Stimulated activated CD8-positive, alpha-beta memory T cell treated with anti-CD3 and anti-CD28 coated beads, Interleukin-4, amount 100 ng/mL, for 24 hours (primary cell): ENCODE results near the gene XRCC5.

Source experiments
- DNase-seq: peaks from one replicate; pipeline ENCODE4 v3.0.0-alpha.2; 2020; ENCODE audit warnings: low read depth

XRCC5 gene

DNA sequence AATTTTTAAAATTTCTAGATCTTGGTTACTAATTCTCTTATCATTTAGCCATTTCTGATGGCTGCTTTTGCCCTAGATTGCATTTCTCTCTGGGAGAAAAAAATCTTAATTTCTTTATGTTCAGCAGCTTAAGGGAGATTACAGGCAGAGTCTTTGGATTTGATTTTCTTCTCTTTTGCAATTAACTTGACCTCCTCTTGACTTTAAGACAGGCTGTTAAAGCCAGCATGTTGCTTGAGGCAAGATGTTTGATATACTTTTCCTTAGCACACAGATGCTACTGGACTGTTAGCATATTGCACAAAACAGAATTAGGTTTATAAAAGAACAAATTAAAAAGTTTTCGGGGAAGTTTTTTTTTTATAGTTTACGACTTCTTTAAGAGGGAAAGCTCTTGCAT, 50.0 kb downstream of the XRCC5 start:
- no peak for DNase-seq

DNA sequence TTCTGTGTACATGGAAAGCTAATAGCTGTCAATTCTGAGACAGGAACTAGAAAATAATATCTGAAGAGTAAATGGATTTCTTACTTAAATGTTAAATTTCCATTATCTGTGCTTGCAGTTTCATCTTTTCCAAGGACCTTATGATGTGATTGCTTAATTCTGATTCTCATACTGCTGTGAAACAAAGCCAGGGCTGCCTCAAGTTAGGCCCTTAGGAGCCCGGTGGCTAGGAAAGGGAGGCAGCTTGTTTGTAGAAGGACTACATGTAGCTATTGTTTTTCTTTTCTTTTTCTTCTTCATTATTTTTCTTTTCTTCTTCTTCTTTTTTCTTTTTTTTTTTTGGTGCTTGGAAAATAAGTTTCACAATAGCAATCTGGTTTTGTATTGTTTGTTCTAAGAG, 50.5 kb downstream of the XRCC5 start:
- no peak for DNase-seq

DNA sequence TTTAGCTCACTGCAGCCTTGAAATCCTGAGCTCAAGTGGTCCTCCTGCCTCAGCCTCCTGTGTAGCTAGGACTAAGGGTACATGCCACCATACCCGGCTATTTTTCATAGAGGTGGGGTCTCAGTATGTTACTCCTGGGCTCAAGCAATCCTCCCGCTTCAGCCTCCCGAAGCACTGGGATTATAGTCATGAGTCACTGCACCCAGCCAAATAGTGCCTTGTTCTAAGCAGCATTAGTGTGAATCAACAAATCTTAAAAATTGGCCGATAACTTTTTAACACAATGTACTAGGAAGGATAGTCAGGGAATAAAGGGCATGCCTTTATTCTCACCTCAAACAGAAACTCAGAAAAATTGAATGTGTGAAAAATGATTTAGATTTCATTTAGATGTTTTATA, 51.6 kb downstream of the XRCC5 start:
- no peak for DNase-seq

DNA sequence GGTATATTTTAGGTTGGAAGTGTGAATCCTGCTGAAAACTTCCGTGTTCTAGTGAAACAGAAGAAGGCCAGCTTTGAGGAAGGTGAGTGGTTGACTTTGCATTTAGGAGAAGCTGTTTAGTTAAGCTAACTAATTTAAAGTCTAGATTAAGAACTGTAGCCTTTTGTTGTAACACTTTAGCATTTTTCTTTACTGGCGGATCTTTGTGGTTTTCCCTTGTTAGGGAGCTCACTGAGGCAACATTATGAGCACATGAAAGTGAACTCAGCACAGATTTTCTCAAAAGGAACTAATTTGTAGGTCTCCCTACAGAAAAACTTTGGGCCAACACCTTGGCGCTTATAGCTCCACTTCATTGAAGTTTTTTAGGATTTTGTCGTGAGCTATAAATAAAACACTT, 52.8 kb downstream of the XRCC5 start:
- DNase-seq = no peak

DNA sequence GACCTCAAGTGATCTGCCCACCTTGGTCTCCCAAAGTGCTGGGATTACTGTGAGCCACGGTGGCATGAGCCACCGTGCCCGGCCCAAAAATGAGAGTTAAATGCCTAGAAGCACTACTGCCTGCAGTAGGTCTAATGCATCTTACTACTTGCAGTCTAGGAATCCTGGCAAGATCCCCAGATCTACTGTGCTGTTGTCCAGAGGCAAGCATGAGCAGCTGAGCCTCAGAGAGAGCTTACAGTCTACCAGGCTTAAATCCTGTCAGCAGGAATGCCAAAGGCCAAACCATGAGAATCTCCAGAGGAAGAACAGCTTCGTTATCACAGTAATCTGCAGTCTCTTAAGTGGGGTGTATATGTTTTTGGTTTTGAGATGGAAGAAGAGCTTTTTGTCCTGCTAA, 54.4 kb downstream of the XRCC5 start:
- no peak for DNase-seq

DNA sequence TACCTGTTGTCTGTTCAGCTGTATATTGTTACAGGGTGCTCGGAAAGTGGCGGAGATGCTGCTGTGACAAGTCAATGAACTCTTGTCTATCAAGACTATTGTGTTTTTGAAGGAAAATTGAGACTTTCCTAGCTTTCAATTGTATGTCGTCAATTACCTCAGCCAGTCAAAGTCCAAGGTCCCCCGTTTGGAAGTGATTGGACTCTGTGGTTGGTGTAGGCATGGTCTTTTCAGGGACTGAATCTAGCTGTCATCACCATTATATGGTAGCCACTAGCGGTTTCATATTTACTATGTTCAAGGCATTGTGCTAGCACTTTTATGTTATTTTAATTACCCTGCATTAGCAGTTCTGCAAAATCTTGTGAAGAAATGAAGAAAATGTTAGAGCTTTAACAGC, 54.9 kb downstream of the XRCC5 start:
- no peak for DNase-seq

DNA sequence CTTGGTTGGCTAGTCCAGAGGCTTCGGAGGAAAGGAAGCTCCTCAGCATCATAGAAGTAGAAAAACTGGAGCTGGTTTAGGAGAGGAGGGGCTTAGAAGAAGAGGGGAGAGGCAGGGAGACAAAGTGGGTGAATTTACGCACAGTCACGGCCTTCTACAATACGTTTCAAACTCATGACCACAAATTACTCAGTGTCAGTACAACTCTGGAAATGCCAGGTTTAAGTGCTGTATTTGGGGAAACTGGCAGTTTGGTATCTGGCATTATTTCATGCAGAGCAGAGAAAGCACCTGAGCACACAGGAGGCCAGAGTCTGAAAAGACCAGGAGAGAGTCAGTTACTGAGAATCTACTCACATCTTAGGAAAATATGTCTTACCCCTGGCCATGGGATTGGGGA, 55.4 kb downstream of the XRCC5 start:
- DNase-seq = no peak

DNA sequence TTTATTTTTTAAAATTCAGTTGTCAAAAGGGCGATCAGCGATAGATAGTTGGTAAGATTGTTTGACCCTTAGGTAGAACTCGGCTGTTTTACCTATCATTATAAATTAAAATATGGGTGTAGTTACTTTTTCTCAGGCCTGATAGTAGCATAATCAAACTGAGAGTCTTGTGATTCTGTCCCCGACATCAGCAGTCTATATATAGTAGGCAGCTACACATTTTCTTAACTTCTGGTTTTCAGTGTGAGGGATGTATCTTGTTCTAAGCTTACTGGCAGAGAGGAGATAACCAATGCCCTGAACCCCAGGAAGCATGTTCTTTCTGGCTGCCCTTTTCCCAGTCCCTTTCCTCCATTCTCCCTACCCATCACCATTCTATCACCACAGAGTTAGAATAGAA, 56.6 kb downstream of the XRCC5 start:
- DNase-seq = no peak

DNA sequence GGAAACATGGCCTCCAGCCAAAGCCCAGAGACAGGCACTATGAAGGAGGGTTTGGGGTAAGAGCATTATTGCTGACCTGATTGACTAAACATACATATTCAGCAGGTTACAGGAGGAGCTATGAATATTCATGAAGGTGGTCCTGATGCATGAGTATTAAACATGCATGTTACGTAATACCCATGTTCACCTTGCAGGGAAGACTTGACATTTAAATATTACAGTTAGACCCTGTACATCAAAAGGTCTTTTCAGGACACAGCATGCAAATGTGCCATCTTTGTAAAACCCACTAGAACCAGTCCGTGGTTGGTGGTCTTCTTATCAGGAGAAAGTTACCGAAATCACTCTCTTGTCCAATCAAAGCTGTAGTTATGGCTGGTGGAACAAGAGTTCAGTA, 59.9 kb downstream of the XRCC5 start:
- DNase-seq = no peak

DNA sequence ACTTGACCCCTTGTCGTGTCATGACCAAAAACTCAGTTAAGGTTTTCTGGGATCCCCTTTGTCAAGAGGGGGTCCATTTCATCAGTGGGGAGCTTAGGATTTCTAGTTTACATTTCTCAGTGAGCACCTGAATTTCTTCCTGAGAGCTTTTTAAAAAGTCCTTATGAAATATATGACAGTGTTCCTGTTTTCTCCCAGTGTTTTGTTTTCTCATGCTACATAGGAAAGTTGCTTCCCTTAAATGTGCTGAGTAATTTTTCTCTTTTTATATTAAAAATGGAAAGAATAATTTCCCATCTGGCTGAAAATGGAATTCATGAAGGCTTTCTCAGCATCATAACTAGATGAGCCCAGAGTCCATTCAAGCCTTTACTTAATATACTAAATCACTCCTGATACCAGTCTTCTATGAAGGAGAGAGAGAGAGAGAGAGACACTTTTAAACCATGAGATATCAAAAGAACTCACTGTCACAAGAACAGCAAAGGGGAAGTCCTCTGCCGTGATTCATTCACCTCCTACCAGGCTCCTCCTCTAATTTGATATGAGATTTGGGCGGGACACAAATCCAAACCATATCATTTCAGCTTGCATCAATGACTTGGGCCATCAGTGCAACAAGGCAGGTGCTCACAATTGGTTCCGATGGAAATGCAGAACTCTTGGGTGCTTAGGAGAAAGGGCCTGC, 61.1 kb downstream of the XRCC5 start:
- no peak for DNase-seq

DNA sequence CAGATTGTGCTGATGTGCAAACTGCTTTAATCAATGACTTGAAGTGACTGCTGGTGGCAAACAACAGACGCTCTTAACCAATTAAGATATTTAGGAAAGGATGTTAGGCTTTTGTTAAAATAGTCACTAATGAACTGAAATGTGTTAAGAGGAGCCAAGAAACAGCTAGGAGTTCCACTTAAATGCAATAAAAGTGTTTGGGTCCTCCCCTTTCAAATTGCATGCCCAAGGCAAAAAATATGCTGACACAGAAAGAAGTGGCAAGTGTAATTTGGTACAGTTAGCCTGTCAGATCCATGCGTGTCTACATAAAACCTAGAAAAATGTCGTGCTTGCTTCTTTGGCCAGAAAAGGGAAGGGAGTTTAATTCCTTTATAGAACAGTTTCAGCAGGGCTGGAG, 61.9 kb downstream of the XRCC5 start:
- no peak for DNase-seq

DNA sequence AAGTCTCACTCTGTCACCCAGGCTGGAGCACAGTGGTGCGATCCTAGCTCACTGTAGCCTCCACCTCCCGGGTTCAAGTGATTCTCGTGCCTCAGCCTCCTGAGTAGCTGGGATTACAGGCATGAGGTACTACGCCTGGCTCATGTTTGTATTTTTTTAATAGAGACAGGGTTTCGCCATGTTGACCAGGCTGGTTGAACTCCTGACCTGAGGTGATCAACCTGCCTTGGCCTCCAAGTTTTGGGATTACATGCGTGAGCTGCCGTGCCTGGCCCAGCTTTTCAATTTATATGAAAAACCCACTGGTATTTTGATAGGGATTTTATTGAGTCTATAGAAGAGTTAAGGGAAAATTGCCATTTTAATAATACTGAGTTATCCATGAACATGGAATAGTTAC, 63.3 kb downstream of the XRCC5 start:
- DNase-seq = no peak

DNA sequence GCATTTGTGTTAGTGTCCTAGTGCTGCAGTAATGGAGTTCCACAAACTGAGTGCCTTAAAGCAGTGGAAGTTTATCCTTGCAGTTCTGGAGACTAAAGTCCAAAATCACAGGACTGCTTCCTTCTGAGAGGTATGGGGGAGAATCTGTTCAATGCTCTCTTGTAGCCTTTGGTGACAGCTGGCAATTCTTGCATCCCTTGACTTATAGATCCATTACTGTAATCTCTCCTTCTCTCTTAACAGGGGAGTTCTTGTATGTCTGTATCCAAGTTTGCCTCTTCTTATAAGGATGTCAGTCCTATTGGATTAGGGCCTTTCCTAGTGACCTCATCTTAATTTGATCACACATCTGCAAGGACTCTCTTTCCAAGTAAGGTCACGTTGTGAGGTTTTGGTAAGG, 69.9 kb downstream of the XRCC5 start:
- no peak for DNase-seq

DNA sequence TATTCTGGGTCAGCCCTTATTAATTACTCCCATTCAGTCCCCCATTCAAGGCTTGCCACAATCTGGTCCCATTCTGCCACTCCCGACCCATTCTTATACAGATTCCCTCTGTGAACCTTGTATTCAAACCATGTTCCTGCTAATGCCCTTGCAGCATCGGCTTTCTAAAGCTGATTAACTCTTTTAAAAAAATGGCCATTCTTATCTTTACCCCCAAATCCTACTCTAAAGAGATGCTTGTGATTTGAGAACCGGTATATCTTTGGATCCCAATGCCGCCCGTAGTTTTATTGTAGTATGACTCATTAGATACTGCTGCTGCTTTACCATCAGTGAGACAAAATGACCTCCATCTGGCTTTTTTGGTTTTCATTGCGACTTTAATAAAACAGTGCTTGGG, 72.2 kb downstream of the XRCC5 start:
- DNase-seq = no peak

DNA sequence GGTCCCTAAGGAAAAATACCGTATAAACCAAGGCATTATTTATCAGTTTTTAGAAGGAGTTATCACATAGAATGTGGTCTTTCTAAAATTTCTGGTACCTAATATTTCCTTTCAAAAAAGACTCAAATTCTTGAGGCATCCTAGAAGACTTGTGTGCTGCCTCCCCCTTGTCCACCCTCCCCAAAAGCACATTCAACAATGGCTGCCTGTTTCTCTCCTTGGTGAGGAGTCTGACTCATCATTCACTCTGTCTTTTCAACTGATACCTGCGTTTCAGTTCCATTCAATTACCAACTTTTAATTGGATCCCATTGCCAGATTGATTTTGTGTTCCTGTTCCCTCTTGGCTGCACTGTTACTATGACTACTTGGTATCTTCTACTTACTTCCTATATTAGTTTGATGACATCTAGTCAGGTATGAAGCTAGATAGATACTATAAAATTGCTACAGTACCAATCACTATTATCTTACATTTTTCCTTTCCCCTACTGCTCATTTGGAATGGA, 72.9 kb downstream of the XRCC5 start:
- no peak for DNase-seq

DNA sequence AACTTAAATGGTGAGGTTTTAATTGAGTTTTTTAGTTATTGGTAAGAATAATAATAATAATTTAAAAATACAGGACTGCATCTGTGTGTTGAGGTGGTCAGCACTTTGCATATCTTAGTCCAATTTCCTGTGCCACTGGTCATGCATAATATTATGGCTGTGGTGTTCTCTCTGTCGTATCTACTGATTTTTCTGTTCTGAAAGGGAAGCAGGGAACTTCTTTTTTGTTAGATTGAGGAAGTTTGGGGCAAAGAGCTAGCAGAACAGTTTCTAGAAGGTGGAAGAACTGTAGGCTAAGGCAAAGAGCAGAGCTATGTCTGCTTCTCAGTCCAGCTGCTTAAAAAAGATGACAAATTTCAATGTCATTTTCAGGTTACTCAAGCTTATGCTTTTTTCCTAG, 74.3 kb downstream of the XRCC5 start:
- DNase-seq = no peak

DNA sequence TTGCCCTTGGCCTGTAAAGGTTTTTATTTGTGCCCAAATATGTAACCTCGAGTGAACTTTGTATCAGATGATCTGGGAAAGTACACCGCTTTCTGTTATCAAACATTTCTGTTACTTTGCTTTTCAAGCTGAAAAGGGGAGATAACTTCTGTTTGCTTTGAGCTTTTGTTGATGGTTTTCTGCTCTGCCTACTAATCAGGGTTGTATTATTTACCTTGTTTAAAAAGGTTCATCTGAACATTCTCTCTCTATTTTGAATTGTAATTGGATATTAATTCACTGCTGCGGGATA, 79.4 kb downstream of the XRCC5 start:
- DNase-seq = no peak

DNA sequence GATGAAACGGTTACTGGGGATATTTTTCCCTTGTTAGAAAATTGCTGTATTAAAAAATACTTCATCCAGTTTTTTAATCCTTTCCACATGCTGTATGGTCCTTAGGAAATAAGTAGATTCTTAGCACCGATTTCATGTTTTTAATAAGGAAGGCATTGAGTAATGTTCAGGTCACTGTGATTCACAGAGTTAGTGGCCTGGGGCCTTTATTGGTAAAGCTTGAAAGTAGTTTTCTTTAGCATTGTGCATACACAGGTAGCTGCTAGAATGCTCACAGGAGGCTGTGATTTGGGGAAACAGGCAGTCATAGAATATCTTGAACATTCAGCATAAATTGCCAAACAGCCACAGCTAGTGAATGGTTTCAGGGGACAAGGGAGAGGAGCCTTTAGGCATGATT, 79.8 kb downstream of the XRCC5 start:
- DNase-seq = no peak

DNA sequence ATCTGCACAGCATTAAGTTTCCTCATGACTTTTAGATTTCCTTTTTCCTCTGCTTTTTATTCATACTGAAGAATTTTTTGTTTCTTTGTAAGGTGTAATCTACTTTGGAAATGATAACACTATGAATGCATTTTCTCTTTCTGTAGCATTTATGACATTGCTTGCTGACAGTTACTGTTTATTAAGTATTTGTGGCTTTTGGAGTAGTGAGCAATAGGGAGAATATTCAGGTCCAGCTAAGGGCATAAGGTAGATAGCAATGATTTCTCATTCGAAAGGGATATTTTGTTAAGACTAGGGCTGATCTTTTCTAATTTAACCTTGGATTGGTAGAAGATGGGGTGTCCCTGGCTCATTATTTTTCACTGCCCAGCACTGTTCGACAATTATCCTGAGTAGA, 80.3 kb downstream of the XRCC5 start:
- DNase-seq = no peak

DNA sequence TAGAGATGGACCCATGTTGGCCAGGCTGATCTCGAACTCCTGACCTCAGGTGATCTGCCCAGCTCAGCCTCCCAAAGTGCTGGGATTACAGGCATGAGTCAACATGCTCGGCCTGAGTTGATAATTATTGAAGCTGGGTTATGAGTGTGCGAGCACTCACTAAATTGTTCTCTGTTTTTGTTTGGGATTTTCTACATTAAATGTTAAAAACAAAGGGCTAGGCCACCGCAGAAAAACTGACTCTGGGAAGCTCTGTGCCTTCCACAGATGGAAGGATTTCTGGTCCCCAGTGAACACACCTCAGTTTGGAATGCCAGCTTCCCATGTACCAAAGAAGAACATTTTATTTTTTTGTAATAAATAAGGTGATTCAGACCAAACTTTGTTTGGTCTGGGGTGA, 83.0 kb downstream of the XRCC5 start:
- no peak for DNase-seq

DNA sequence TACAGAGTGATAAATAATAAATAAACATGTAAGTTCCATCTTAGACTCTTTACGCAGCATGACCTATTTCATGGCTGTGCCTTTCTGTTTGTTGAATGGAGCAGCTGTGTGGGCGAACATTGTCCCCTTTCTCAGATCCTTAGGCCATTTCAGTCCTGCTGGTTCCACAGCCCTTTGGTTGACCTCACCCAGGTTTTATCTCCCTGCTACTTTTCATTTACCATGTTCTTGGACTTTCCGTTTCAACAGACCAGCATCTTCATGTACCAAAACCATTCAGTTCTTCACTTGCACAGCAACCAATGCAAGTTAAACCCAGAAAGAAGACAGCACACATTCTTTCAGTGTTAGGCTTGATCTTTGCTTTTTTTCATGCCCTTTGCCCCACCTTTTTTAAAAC, 83.8 kb downstream of the XRCC5 start:
- DNase-seq = no peak

DNA sequence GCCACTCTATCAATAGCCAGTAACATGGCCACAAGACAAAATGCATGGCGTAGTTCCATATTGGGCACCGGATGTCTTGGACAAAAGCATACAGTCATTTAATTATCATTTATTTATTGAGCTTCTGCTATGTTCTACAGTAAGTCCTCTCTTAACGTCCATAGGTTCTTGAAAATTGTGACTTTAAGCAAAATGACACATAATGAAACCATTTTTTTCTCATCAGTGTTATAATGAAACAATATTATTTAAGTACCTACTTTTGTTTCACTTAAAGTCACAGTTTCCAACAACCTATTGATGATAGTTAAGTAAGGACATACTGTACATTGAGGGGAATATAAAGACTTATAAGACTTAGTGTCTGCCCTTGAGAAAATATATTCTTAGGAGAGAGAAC, 84.9 kb downstream of the XRCC5 start:
- no peak for DNase-seq

DNA sequence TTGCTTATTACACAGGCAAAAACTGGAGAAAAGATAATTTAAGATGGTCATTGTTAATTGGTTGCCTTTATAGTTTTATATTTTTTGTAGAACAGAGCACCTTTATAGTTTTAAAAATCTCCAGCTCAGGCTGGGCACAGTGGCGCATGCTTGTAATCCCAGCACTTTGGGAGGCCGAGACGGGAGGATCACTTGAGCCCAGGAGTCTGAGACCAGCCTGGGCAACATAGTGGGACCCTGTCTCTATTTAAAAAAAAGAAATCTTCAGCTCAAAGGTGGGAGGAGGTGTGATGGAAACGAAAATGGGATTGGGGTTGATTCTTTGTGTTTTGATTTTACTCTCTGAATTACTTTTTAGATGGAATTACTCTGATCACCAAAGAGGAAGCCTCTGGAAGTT, 85.4 kb downstream of the XRCC5 start:
- no peak for DNase-seq

DNA sequence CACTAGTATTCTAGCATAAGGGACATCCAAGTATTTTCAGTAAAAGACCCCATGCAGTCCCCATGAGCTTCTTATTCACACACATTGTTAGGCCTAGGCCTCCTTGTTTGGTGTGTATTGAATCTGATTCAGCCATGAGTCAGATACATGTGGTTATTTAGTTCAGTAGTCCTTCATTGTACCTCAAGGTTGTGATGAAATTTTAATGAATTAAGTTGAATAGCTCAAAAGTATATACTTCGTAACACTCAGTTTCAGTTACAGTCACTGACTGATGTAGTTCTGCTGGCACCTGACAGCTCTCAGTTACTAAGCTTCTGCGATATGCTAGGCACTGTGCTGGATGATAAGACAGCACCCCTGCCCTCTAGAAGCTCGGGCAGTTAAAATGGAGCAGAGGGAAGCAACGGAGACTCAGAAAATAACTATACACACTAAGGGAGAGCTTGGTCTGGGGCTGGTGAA, 86.4 kb downstream of the XRCC5 start:
- DNase-seq = no peak
